ENCODE results near the gene NR6A1. TPM values are rescaled to one million over a fixed set of nuclear protein-coding genes. Genes with fewer than 3 reads are reported as not detected.

Gene NR6A1
- total RNA-seq, 1 donor from 2014 or later = 0.20 TPM

DNA sequence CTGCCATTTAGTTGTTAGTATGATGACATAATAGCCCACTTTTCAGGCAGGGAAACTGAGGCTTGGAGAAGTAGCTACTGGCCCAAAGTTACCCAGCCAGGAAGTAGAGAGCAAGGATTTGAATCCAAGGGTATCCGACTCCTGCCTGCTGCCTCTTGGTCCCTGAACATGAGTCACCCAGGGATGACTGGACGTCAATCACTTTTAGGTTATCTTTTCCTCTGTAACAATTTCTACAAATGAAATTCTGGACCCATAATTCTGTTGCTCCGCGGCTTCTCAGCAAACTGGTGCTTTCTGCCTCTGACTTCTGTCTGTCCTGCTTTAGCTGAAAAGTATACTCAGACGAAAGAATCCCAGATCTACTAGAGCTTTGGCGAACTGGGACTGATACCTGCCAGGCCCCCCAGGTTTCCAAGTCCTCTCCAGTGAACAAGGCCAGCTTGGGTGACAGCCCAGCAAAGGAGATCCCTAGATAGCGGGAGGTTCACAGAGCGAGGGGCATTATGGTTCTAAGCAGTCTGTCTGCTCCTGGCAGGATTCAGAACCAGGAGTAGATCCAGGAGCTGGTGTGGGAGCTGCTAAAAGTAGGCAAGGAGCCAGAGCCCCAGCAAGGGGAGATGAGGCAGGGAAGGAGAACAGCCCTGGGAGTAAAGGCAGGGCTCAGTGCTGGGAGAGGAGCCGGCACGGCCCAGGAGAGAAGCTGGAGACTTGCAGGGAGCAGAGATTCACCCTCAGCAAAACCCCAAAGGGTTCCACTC is 26.4 kb upstream of the NR6A1 start:
- no peak for DNase-seq (ENCODE audit: low read depth, low spot score)

DNA sequence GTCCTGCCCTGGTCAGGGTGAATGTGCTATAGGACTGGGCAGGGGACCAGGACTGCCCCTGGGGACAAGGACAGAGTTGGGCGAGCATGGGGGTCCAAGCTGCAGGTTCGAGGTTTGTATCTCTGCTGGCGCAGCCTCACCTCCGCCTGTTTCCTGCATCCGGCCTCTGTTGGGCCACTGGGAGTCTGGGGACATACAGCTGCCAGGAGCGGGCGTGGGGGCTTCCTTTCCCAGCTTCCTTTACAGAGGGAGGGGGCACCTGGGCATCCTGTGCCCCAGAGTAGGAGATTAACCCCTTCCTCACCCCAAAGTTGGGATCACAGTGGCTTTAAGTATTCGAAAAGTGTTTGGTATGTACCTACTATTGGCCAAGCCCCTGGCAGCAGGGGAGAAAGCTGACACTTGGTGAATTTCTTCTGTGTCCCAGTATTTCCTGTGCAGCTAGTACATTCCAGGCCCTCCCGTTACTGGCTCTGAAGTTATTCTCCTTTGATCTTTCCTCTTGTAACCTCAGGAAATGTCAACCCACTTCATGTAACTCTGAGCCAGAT is 24.8 kb upstream of the NR6A1 start:
- DNase-seq (ENCODE audit: low read depth, low spot score) = no peak

GRCh38 chr9:124794902-124795491 is 23.9 kb upstream of the NR6A1 start:
- no peak for DNase-seq (ENCODE audit: low read depth, low spot score)

- DNase-seq (ENCODE audit: low read depth, low spot score) = no peak
These were observed 22.0 kb upstream of the NR6A1 start for GRCh38 chr9:124793015-124793541.

GRCh38 chr9:124792257-124793014 is 21.3 kb upstream of the NR6A1 start:
- DNase-seq (ENCODE audit: low read depth, low spot score) = no peak

GRCh38 chr9:124790801-124791505 is 19.8 kb upstream of the NR6A1 start:
- DNase-seq (ENCODE audit: low read depth, low spot score) = no peak

GRCh38 chr9:124790301-124790700 is 19.2 kb upstream of the NR6A1 start:
- DNase-seq (ENCODE audit: low read depth, low spot score) = no peak

- no peak for DNase-seq (ENCODE audit: low read depth, low spot score)
These were observed 18.4 kb upstream of the NR6A1 start for GRCh38 chr9:124789531-124789930.

GRCh38 chr9:124788542-124789217 is 17.6 kb upstream of the NR6A1 start:
- DNase-seq (ENCODE audit: low read depth, low spot score) = no peak

DNA sequence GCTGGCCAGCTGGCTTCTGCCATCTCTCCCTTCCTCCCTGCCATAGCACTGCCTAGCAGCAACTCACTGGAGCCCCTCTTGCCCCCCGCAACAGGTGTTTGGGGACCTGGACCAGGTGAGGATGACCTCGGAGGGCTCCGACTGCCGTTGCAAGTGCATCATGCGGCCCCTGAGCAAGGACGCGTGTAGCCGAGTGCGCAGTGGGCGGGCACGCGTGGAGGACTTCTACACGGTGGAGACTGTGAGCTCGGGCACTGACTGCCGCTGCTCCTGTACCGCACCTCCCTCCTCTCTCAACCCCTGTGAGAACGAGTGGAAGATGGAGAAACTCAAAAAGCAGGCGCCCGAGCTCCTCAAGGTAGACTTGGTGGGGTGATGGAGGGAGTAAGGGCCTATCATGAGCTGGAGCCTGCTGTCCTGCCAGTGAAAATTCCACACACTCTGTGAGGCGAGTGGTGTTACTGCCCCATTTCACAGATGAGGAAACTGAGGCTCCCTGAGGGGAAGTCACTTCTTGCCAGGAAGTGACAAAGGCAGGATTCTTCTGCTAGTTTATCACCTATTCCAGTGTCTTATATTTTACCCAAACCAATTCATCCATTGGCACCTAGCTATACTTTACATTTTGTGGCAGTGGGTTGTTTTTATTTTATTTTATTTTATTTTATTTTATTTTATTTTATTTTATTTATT is 15.9 kb upstream of the NR6A1 start:
- no peak for DNase-seq (ENCODE audit: low read depth, low spot score)

- DNase-seq (ENCODE audit: low read depth, low spot score) = no peak
These were observed 13.4 kb upstream of the NR6A1 start for GRCh38 chr9:124784509-124784908.

GRCh38 chr9:124783830-124784229 is 12.7 kb upstream of the NR6A1 start:
- DNase-seq (ENCODE audit: low read depth, low spot score) = no peak

DNA sequence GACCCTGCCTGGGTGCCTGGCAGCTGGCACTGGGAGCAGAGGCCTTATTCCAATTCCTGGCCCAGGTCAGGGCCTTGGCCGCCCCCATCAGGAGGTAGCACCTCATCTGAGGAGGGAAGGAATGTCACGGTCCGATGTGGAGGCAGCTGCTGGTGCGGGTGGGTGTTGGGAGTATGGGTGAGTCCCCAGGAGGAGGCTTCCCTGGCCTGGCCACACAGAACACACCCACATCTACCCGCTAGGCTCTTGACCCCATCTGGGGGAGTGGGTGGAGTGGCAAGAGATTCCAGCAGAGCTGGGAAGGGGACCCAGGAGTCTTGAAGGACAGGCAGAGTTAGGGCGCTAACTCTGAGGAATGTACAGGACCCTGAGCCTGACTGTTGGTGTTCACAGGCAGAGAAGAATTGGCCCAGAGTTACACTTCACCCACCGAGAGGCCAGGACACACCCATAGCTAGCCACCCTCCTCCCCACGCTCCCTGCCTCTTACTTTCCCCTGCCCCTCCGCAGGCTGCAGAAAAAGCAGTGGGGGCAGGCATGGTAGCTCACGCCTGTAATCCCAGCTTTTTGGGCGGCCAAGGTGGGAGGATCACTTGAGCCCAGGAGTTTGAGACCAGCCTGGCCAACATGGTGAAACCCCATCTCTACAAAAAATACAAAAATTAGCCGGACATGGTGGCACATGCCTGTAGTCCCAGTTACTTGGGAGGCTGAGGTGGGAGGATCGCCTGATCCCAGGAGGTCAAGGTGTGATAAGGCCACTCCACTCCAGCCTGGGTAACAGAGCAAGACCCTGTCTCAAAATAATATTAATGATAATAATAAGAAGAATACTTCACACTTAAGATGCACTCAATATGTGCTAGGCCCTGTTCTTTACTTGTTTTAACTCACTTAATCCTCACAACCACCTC is 11.8 kb upstream of the NR6A1 start:
- no peak for DNase-seq (ENCODE audit: low read depth, low spot score)

DNA sequence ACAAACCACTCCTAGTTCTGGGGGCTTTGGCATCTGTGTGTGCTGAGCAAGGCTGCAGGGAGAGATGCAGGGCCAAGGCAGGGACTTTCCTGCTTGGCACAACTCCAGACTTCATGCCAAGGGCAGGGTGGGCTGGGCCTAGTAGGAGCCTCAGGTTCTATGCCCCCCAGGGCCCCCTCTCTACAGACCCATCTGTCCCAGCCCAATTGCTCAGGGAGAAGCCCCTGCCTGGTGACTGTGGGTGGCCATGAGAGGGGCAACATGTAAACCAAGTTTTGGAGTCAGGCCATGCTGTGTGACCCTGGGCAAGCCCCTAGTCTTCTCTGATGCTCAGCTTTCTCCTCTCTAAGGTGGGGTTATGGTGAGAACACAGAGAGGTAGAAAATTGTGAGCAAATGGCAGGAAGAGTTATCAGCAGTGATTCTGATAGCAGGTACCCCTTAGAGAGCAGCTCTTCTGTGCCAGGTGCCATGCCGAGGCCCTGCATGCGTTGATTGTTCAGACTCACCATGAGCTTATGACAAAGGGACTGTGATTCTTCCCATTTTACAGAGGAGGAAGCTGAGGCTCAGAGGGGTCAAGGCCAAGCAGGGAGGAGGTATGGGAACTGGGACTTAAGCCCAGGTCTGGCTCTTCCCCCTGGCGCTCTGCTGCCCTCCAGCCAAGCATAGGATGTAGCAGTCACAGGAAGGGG is 11.0 kb upstream of the NR6A1 start:
- DNase-seq (ENCODE audit: low read depth, low spot score) = no peak

DNA sequence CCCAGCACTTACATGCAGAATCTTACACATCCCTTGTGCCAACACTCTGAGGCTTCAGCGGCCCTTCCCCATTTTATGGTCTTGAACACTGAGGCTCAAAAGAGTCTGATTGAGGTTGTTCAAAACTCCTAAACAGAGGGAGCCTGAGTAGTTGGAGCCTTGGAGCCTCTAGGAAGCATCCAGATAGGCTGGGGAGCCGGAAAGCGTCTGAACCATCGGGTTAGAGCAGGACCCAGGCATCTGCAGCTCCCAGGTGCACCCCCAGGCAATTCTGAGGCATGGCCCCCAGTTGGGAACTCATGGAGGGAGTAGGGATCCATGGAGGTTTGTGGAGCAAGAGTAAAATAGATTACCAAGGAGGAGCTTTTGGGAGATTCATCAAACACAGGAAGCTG is 9.6 kb upstream of the NR6A1 start:
- DNase-seq (ENCODE audit: low read depth, low spot score) = no peak

GRCh38 chr9:124780060-124780756 is 9.1 kb upstream of the NR6A1 start:
- DNase-seq (ENCODE audit: low read depth, low spot score) = no peak

GRCh38 chr9:124779368-124780059 is 8.4 kb upstream of the NR6A1 start:
- DNase-seq (ENCODE audit: low read depth, low spot score) = no peak
